Measurements from ENCODE around the gene GIPR. TPM values are rescaled to one million over a fixed set of nuclear protein-coding genes. Genes with fewer than 3 reads are reported as not detected.

Gene GIPR, protein sequence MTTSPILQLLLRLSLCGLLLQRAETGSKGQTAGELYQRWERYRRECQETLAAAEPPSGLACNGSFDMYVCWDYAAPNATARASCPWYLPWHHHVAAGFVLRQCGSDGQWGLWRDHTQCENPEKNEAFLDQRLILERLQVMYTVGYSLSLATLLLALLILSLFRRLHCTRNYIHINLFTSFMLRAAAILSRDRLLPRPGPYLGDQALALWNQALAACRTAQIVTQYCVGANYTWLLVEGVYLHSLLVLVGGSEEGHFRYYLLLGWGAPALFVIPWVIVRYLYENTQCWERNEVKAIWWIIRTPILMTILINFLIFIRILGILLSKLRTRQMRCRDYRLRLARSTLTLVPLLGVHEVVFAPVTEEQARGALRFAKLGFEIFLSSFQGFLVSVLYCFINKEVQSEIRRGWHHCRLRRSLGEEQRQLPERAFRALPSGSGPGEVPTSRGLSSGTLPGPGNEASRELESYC
- total RNA-seq (2022; extraction: Qiagen RNA extraction) = 2.0 to 3.3 TPM (median 2.9 TPM) in 5 replicates

DNA sequence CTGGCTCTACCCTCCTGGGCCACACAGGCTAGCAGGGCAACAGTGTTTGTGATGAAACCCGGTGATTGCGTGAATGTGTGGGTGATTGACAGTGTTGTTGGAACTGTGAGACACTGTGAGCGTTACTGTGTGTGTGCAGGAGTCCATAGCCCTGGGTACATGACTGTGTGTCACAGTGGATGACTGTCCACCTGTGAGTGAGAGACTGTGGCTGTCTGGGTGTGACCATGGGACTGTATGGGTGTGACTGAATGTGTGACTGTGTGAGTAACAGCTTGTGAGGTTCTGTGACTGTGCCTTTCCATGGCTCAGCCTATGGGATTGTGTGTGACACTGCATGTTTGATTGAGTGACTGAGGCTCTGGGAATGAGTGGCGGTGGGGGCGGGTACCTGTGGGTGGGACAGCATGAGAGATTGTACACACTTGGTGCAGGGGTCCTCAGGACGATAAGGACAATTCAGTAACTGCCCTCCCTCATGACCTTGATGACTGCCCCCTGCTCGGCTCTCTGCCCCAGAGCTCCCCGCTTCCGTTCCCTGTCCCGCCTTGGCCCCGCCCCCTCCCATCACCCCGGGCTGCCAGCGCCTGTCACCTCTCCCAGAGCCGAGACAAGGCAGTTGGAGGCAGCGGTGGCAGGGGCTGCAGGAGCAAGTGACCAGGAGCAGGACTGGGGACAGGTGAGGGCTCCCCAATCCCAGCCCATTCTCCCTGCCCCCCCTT, at the start of gene GIPR:
Gene GIPR, plus strand, starts transcription at position 602 of the 722 bp plus-strand sequence. CDS start 1,300 bp downstream, outside the sequence.

DNA sequence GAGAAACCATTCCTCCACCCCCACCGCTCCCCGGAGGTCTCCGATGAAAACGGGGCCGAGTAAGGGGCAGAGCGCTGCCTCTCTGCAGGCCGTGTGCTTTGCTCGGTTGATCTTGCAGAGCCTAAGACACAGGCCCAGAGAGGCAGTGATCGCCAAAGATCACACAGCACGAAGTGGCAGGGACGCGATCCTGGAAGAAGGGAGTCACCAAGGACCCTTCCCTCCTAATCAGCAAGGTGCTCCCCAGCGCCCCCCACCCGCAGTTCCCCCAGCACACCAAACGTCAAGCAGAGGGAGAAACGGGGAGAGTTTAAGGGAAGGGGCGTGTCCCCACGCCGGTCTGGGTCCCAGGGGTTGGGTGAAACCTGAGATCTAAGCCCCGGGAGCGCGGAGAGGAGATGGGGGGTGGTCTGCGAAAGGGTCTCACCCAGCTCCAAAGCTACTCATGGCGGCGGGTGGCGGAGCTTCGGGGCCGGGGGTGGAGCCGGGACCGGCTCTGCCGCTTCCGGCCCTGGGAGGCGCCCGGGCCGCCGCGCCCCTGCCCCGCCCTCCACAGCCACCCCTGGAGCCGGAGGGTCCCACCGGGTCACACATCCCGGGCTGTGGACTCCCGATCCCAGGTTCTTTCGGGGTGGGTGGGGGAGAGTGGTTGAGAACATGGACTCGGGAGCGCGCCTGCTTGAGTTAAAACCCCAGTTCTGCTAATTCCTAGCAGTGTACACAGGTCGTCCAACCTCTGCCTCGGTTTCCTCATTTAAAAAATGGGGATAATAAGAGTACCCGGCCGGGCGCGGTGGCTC, 28.9 kb upstream of the GIPR start, which contains the start of gene EML2:
Gene EML2, minus strand, starts transcription at position 468 of the 800 bp plus-strand sequence. Its CDS starts 21 bp downstream, at position 447.

DNA sequence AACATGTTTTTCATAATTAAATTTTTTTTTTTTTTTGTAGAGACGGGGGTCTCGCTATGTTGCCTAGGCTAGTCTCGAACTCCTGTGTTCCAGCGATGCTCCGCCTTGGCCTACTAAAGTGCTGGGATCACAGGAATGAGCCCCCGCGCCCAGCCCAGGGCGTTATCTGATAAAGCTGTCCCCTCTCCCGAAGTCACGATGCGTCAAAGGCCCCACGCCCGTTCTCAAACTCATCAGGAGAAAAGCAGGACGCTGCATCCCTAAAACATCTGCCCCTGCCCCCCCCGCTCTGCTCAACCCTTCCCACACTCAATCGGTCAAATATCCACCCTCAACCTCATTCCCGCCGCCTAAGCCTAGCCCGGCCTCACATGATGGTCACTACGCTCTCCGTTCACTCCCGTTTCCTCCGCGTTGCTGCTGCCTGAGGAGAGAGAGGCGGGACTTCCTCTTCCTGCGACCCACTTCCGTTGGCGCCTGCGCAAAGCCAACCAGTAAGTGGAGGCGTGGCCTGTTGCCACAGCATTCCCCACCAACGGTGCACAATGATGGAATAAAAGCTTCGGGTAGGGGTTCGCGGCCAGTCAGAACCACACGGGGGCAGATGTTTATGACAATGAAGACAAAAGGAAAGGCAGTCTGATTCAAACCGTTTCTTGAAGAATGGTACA, 23.6 kb downstream of the GIPR start, which contains the start of gene SNRPD2:
Gene SNRPD2, minus strand, starts transcription at position 438 of the 671 bp plus-strand sequence. Its CDS starts 65 bp downstream, at position 373.

DNA sequence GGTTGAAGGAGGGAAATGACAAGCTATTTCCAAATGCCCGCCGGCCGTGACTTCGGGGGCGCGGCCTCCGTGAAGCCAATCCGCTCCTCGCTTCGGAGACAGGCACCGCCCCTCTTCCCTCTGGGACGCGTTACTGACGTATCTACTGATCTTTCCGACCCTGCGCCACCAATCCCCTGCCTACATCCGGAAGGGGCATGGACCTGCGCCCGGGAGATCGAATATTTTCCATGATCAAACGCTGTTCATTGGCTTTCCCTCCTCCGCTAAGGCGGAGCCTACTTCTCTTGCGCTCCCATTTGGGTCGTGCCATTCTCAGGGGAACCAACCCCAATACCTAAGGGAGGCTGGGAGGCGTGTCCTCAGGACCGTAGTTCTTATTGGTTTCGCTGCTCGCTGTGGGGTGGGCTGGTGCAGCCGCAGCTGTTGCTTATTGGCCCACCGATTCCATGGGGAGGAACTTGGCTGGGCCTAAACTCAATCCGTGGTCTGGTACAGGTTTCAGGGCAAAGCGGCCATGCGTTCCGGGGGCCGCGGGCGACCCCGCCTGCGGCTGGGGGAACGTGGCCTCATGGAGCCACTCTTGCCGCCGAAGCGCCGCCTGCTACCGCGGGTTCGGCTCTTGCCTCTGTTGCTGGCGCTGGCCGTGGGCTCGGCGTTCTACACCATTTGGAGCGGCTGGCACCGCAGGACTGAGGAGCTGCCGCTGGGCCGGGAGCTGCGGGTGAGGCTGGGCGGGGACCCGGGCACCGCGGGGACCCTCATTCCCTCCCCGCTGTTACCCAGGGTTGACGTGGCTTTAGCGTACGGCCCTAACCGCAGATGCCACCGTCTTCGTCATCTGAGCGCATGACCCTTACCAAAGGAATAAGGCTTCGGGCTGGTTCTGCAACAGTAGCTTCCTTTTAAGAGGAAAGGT, 24.4 kb downstream of the GIPR start, which contains the start of gene QPCTL:
Gene QPCTL, plus strand, starts transcription at position 480 of the 919 bp plus-strand sequence. Its CDS starts 38 bp downstream, at position 518.

DNA sequence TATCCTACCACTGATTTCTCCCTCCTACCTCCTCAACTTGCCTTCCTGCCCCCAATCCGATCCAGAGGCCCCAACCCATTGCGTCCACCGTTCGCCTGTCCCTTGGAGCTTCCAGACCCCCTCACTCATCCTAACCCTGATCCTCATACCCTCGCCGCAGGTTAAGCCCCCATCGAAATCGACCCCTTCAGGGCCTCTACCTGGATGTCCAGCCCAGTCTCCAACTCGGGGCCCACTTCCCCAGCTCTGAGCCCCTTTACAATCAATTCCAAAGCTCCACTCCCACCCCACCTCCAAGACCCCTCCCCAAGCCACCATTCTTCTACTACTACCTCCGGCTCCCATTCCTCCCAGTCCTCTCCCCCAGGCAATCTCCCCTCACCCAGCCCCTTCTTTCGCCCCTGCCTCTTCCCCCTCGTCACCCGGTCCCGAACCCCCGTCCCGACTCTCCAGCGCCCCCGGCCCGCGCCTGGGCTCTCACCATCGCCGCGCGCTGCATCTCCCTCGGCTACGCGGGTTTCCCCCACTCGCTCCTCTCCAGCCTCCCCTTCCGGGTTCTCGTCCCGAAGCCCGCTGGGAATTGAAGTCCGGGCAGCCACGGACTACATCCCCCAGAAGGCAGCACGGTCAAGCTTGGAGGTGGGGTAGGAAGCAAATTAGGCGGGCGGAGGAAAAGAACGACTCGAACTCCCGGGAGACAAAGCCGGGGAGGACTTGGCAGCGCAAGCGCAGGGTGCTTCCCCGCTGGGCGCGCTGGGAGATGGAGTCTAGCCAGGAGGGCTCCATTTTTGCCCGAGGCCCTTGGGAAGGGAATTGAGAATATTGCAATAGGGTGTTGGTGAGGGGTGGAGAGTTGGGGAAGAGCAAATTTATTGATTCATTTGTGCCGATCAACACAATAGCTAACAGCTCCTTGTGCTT, 62.6 kb downstream of the GIPR start, which contains the start of gene FBXO46:
Gene FBXO46, minus strand, starts transcription at position 529 of the 921 bp plus-strand sequence. CDS start 17,401 bp downstream, outside the sequence.

Other genes with a start within 250 kb of the GIPR start
- 135 to 175 TPM (median 167 TPM) in 5 replicates for gene ERCC1, start 244.3 kb upstream of the GIPR start, total RNA-seq (2022; extraction: Qiagen RNA extraction)
- 8.7 to 13.2 TPM (median 10.6 TPM) in 5 replicates for gene FOSB, start 200.2 kb upstream of the GIPR start, total RNA-seq (2022; extraction: Qiagen RNA extraction)
- gene RTN2, start 171.2 kb upstream of the GIPR start, total RNA-seq (2022; extraction: Qiagen RNA extraction) = 11.7 to 14.4 TPM (median 12.6 TPM) in 5 replicates
- gene PPM1N, start 169.8 kb upstream of the GIPR start, total RNA-seq (2022; extraction: Qiagen RNA extraction) = 6.2 to 9.9 TPM (median 6.9 TPM) in 5 replicates
- gene VASP, start 160.7 kb upstream of the GIPR start, total RNA-seq (2022; extraction: Qiagen RNA extraction) = 212 to 260 TPM (median 239 TPM) in 5 replicates
- 12.5 to 18.5 TPM (median 16.9 TPM) in 5 replicates for gene OPA3, start 83.4 kb upstream of the GIPR start, total RNA-seq (2022; extraction: Qiagen RNA extraction)
- gene GPR4, start 66.0 kb upstream of the GIPR start, total RNA-seq (2022; extraction: Qiagen RNA extraction) = 0.15 to 0.66 TPM (median 0.22 TPM) in 5 replicates
- gene EML2, start 28.8 kb upstream of the GIPR start, total RNA-seq (2022; extraction: Qiagen RNA extraction) = 19.3 to 27.2 TPM (median 23.1 TPM) in 5 replicates
- 761 to 882 TPM (median 789 TPM) in 5 replicates for gene SNRPD2, start 23.7 kb downstream of the GIPR start, total RNA-seq (2022; extraction: Qiagen RNA extraction)
- 6.6 to 9.5 TPM (median 8.7 TPM) in 5 replicates for gene QPCTL, start 24.4 kb downstream of the GIPR start, total RNA-seq (2022; extraction: Qiagen RNA extraction)
- gene FBXO46, start 62.7 kb downstream of the GIPR start, total RNA-seq (2022; extraction: Qiagen RNA extraction) = 7.8 to 11.1 TPM (median 9.7 TPM) in 5 replicates
- gene MEIOSIN, start 65.2 kb downstream of the GIPR start, total RNA-seq (2022; extraction: Qiagen RNA extraction) = 0.03 to 0.06 TPM (median 0.05 TPM) in 5 replicates
- 16.8 to 31.3 TPM (median 28.9 TPM) in 5 replicates for gene SIX5, start 101.0 kb downstream of the GIPR start, total RNA-seq (2022; extraction: Qiagen RNA extraction)
- 29.1 to 45.4 TPM (median 40.2 TPM) in 5 replicates for gene DMPK, start 114.3 kb downstream of the GIPR start, total RNA-seq (2022; extraction: Qiagen RNA extraction)
- gene DMWD, start 124.6 kb downstream of the GIPR start, total RNA-seq (2022; extraction: Qiagen RNA extraction) = 22.5 to 34.8 TPM (median 30.3 TPM) in 5 replicates
- not detected in 5 replicates for gene RSPH6A, start 147.1 kb downstream of the GIPR start, total RNA-seq (2022; extraction: Qiagen RNA extraction)
- 58.9 to 77.3 TPM (median 71.3 TPM) in 5 replicates for gene SYMPK, start 194.9 kb downstream of the GIPR start, total RNA-seq (2022; extraction: Qiagen RNA extraction)
- 0.58 to 1.1 TPM (median 0.89 TPM) in 5 replicates for gene FOXA3, start 196.1 kb downstream of the GIPR start, total RNA-seq (2022; extraction: Qiagen RNA extraction)
- 22.7 to 37.9 TPM (median 36.1 TPM) in 5 replicates for gene IRF2BP1, start 217.9 kb downstream of the GIPR start, total RNA-seq (2022; extraction: Qiagen RNA extraction)
- 6.4 to 10.3 TPM (median 10.1 TPM) in 5 replicates for gene MYPOP, start 234.4 kb downstream of the GIPR start, total RNA-seq (2022; extraction: Qiagen RNA extraction)
- gene NANOS2, start 246.6 kb downstream of the GIPR start, total RNA-seq (2022; extraction: Qiagen RNA extraction) = not detected in 5 replicates

Data from A549 treated with AZD2906 at 1 μM for 4 hours (cell line).